Measurements from ENCODE around the gene TAF15.

Gene TAF15

GRCh38 chr17:35795871-35796265 lies 13.4 kb upstream of the TAF15 start:
- no peak for DNase-seq (ENCODE audit: low read depth)
- no peak for TF ChIP-seq CTCF (IDR thresholded peaks at IDR 0.05; ENCODE audit: control insufficient read depth, extremely low read depth, insufficient read depth)
- H3K4me3 ChIP-seq (ENCODE audit: low read depth, low read length) = no peak overlapping the region

- no peak for TF ChIP-seq CTCF (IDR thresholded peaks at IDR 0.05; ENCODE audit: control insufficient read depth, extremely low read depth, insufficient read depth)
- H3K4me3 ChIP-seq (ENCODE audit: low read depth, low read length) = no peak overlapping the region
- no peak for DNase-seq (ENCODE audit: low read depth)
Observed at GRCh38 chr17:35796942-35797341, 12.3 kb upstream of the TAF15 start.

GRCh38 chr17:35797370-35797769 lies 11.9 kb upstream of the TAF15 start:
- TF ChIP-seq CTCF (IDR thresholded peaks at IDR 0.05; ENCODE audit: control insufficient read depth, extremely low read depth, insufficient read depth) = no peak
- H3K4me3 ChIP-seq (ENCODE audit: low read depth, low read length) = no peak overlapping the region
- no peak for DNase-seq (ENCODE audit: low read depth)

- no peak for TF ChIP-seq CTCF (IDR thresholded peaks at IDR 0.05; ENCODE audit: control insufficient read depth, extremely low read depth, insufficient read depth)
- no peak overlapping the region for H3K4me3 ChIP-seq (ENCODE audit: low read depth, low read length)
- DNase-seq (ENCODE audit: low read depth) = no peak
Observed at GRCh38 chr17:35797918-35798317, 11.4 kb upstream of the TAF15 start.

GRCh38 chr17:35799942-35800341 lies 9.3 kb upstream of the TAF15 start:
- TF ChIP-seq CTCF (IDR thresholded peaks at IDR 0.05; ENCODE audit: control insufficient read depth, extremely low read depth, insufficient read depth) = no peak
- DNase-seq (ENCODE audit: low read depth) = peak; percentile 92
- H3K4me3 ChIP-seq (ENCODE audit: low read depth, low read length) = no peak overlapping the region

- TF ChIP-seq CTCF (IDR thresholded peaks at IDR 0.05; ENCODE audit: control insufficient read depth, extremely low read depth, insufficient read depth) = no peak
- DNase-seq (ENCODE audit: low read depth) = peak; percentile 72
- H3K4me3 ChIP-seq (ENCODE audit: low read depth, low read length) = no peak overlapping the region
Observed at GRCh38 chr17:35801583-35802224, 7.6 kb upstream of the TAF15 start.

- peak; percentile 77 for DNase-seq (ENCODE audit: low read depth)
- no peak overlapping the region for H3K4me3 ChIP-seq (ENCODE audit: low read depth, low read length)
- peak; percentile 96 for TF ChIP-seq CTCF (IDR thresholded peaks at IDR 0.05; ENCODE audit: control insufficient read depth, extremely low read depth, insufficient read depth)
Observed at GRCh38 chr17:35804658-35805192, 4.6 kb upstream of the TAF15 start.

Data from LNCaP clone FGC (cell line).